Neural progenitor cell (in vitro differentiated cells): ENCODE data around the gene ZNF133. TPM values are rescaled to one million over a fixed set of nuclear protein-coding genes. Genes with fewer than 3 reads are reported as not detected.

Source experiments
- DNase-seq: peaks from one replicate; pipeline ENCODE4 v3.0.0-alpha.2; 2016; ENCODE audit warnings: low spot score
- H2AFZ ChIP-seq: fragments of 200-600 bp; sonication (generic); replicated peaks from 2 replicates; pipeline ENCODE4 v1.6.1; 2016; ENCODE audit warnings: antibody characterized with exemption
- H3F3A ChIP-seq: fragments of 200-600 bp; sonication (generic); 2 replicates; pipeline ENCODE4 v1.6.1; 2016; ENCODE audit warnings: antibody characterized with exemption, low read depth
- H3K27ac ChIP-seq: fragments of 200-600 bp; sonication (generic); 2 replicates; pipeline ENCODE4 v1.5.1; 2016; ENCODE audit warnings: mild to moderate bottlenecking
- H3K27me3 ChIP-seq: fragments of 200-600 bp; sonication (generic); 2 replicates; pipeline ENCODE4 v1.6.1; 2016; ENCODE audit warnings: mild to moderate bottlenecking, moderate library complexity
- H3K36me3 ChIP-seq: fragments of 200-600 bp; sonication (generic); 2 replicates; pipeline ENCODE4 v1.5.1; 2016
- H3K4me1 ChIP-seq: fragments of 200-600 bp; sonication (generic); 2 replicates; pipeline ENCODE4 v1.6.1; 2016; ENCODE audit warnings: mixed run types
- H3K4me2 ChIP-seq: fragments of 200-600 bp; sonication (generic); 2 replicates; pipeline ENCODE4 v1.6.1; 2016
- H3K4me3 ChIP-seq: fragments of 200-600 bp; sonication (generic); 2 replicates; pipeline ENCODE4 v1.5.1; 2016
- H3K79me2 ChIP-seq: fragments of 200-600 bp; sonication (generic); 2 replicates; pipeline ENCODE4 v1.6.1; 2016; ENCODE audit warnings: low read depth
- H3K9ac ChIP-seq: fragments of 200-600 bp; sonication (generic); 2 replicates; pipeline ENCODE4 v1.6.1; 2016
- H3K9me3 ChIP-seq: fragments of 200-600 bp; sonication (generic); 2 replicates; pipeline ENCODE4 v1.5.1; 2016; ENCODE audit warnings: low read depth
- H4K20me1 ChIP-seq: fragments of 200-600 bp; sonication (generic); 2 replicates; pipeline ENCODE4 v1.6.1; 2016; ENCODE audit warnings: low read depth
- H3K27ac Mint-ChIP-seq: 3 replicates; pipeline ENCODE4 v1.8.0; 2021; ENCODE audit warnings: mixed read lengths
- H3K27me3 Mint-ChIP-seq: 2 replicates; pipeline ENCODE4 v1.8.0; 2022; ENCODE audit warnings: low read depth, mild to moderate bottlenecking, inconsistent platforms, moderate library complexity, mixed read lengths; ENCODE audit not compliant: insufficient read depth
- H3K36me3 Mint-ChIP-seq: 3 replicates; pipeline ENCODE4 v1.8.0; 2021; ENCODE audit warnings: mixed read lengths
- H3K4me1 Mint-ChIP-seq: 3 replicates; pipeline ENCODE4 v1.8.0; 2021; ENCODE audit warnings: mixed read lengths
- H3K4me3 Mint-ChIP-seq: 3 replicates; pipeline ENCODE4 v1.8.0; 2021; ENCODE audit warnings: mild to moderate bottlenecking, moderate library complexity, mixed read lengths
- H3K9me3 Mint-ChIP-seq: 3 replicates; pipeline ENCODE4 v1.8.0; 2020; ENCODE audit warnings: mixed read lengths
- EZH2 ChIP-seq: fragments of 200-600 bp; sonication (generic); IDR thresholded peaks from 2 replicates; pipeline ENCODE4 v1.6.1; 2017; ENCODE audit warnings: antibody characterized with exemption, mild to moderate bottlenecking, moderate library complexity
- EZH2phosphoT487 ChIP-seq: fragments of 200-600 bp; sonication (generic); IDR thresholded peaks from 2 replicates; pipeline ENCODE4 v1.6.1; 2017; ENCODE audit warnings: antibody characterized with exemption
- total RNA-seq: library from RNA; depleted of rRNA; stranded (reverse); fragments of >200 nt; gene quantifications from 2 replicates; pipeline ENCODE4 v1.2.3, GENCODE V29; 2015; ENCODE audit warnings: low replicate concordance
- TF ChIP-seq, protein P1 (sequence below): fragments of 200-600 bp; sonication (generic); IDR thresholded peaks from 2 replicates; pipeline ENCODE4 v1.5.1; 2017; ENCODE audit warnings: antibody characterized with exemption, mild to moderate bottlenecking

ZNF133 gene
- total RNA-seq, 1 donor from 2014 or later: 24.8 TPM

DNA sequence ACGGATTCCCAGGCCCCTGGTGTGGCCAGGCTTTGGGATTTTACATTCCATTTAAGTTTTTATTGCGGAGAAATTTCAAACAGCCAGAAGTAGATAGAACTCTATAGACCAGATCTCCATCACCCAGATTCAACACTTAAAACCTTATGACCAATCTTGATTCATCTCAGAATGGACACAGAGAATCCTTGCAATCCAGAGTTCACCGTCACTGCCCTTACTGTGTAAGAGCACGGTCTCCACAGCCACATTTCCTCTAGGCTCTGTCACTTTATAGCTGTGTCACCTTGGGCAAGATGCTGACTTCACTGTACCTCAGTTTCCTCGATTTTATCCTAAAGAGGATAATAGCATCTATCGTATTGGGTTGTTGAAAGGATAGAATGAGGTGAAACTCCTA, 979 bp downstream of the ZNF133 start:
- peak overlapping the region; percentile 95 for H2AFZ ChIP-seq
- H3K27me3 ChIP-seq: peaks cover 6% of the 10 kb centered on the region
- peaks cover 14% of the 10 kb centered on the region for H3K9me3 ChIP-seq
- Mint-ChIP-seq H3K9me3 (peaks cover 28% of the 10 kb centered on the region), H3K36me3 (peaks cover 31% of the 10 kb centered on the region), H3K27ac (peak overlapping the region; percentile 50), H3K27me3 (peaks cover 5% of the 10 kb centered on the region), H3K4me1 (peaks cover 10% of the 10 kb centered on the region), H3K4me3 (peak overlapping the region; percentile 98)
- peak overlapping the region; percentile 65 for H3K4me3 ChIP-seq
- DNase-seq: no peak
- H4K20me1 ChIP-seq: no peaks in the 10 kb centered on the region
- no peaks in the 10 kb centered on the region for H3F3A ChIP-seq
- TF ChIP-seq, protein P1, sequence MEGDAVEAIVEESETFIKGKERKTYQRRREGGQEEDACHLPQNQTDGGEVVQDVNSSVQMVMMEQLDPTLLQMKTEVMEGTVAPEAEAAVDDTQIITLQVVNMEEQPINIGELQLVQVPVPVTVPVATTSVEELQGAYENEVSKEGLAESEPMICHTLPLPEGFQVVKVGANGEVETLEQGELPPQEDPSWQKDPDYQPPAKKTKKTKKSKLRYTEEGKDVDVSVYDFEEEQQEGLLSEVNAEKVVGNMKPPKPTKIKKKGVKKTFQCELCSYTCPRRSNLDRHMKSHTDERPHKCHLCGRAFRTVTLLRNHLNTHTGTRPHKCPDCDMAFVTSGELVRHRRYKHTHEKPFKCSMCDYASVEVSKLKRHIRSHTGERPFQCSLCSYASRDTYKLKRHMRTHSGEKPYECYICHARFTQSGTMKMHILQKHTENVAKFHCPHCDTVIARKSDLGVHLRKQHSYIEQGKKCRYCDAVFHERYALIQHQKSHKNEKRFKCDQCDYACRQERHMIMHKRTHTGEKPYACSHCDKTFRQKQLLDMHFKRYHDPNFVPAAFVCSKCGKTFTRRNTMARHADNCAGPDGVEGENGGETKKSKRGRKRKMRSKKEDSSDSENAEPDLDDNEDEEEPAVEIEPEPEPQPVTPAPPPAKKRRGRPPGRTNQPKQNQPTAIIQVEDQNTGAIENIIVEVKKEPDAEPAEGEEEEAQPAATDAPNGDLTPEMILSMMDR: no peak
- TF ChIP-seq EZH2phosphoT487 (no peak), EZH2 (no peak)
- peaks cover 38% of the 10 kb centered on the region for H3K79me2 ChIP-seq
- H3K4me2 ChIP-seq: peak overlapping the region; percentile 92
- no peaks in the 10 kb centered on the region for H3K36me3 ChIP-seq
- no peak overlapping the region for H3K27ac ChIP-seq
- peaks cover 10% of the 10 kb centered on the region for H3K4me1 ChIP-seq
- H3K9ac ChIP-seq: peak overlapping the region; percentile 58

DNA sequence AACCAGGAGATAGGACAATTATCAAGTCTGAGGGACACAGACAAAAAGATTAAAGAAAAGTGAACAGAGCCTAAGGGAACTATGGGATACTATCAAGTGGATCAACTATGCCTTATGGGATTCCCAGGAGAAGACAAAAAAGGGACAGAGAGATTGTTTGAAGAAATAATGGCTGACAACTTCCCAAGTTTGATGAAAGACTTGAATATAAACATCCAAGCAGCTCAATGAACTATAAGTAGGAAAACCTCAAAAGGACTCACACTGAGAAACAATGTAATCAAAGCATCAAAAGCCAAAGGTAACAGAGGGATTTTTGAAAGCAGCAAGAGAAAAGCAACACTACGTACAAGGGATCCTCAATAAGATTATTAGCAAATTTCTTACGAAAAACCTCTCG, 11.0 kb downstream of the ZNF133 start:
- H3K4me2 ChIP-seq: no peak overlapping the region
- Mint-ChIP-seq H3K27ac (no peak overlapping the region), H3K9me3 (peaks cover 52% of the 10 kb centered on the region), H3K4me1 (no peaks in the 10 kb centered on the region), H3K36me3 (peaks cover 51% of the 10 kb centered on the region), H3K4me3 (no peak overlapping the region), H3K27me3 (no peaks in the 10 kb centered on the region)
- H3K36me3 ChIP-seq: peaks cover 23% of the 10 kb centered on the region
- peaks cover 8% of the 10 kb centered on the region for H3F3A ChIP-seq
- no peak overlapping the region for H3K4me3 ChIP-seq
- no peaks in the 10 kb centered on the region for H4K20me1 ChIP-seq
- H2AFZ ChIP-seq: no peak overlapping the region
- DNase-seq: no peak
- peaks cover 22% of the 10 kb centered on the region for H3K9me3 ChIP-seq
- H3K9ac ChIP-seq: no peak overlapping the region
- H3K27ac ChIP-seq: no peak overlapping the region
- peaks cover 6% of the 10 kb centered on the region for H3K4me1 ChIP-seq
- TF ChIP-seq, protein P1: no peak
- H3K27me3 ChIP-seq: no peaks in the 10 kb centered on the region
- H3K79me2 ChIP-seq: peaks cover 7% of the 10 kb centered on the region

DNA sequence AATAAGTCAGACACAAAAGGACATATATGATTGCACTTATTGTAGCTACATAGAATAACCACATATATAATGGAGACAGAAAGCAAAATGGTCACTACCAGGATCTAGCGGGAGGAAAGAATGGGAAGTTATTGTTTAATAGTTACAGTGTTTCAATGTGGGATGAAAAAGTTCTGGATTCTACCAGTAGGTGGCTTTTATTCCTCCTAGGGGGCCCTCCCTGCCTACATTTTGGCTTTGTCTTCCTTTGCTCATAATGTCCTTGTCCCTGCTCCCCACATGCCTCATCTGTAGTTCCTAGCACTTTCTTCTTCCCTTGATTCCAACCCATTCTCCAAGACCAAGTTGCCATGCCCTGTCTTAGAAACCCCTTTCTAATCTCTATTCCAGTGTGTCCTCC, 16.3 kb downstream of the ZNF133 start:
- Histone ChIP-seq H3K36me3 (peaks cover 9% of the 10 kb centered on the region), H3K9ac (no peak overlapping the region), H3K27me3 (no peaks in the 10 kb centered on the region), H3K27ac (no peak overlapping the region), H3K9me3 (peaks cover 11% of the 10 kb centered on the region), H3K79me2 (no peaks in the 10 kb centered on the region), H4K20me1 (no peaks in the 10 kb centered on the region), H3K4me3 (no peak overlapping the region), H3K4me1 (no peaks in the 10 kb centered on the region), H2AFZ (no peak overlapping the region), H3K4me2 (no peak overlapping the region), H3F3A (no peaks in the 10 kb centered on the region)
- no peak for DNase-seq
- Mint-ChIP-seq H3K4me1 (no peaks in the 10 kb centered on the region), H3K9me3 (peaks cover 13% of the 10 kb centered on the region), H3K27me3 (no peaks in the 10 kb centered on the region), H3K36me3 (peaks cover 22% of the 10 kb centered on the region), H3K27ac (no peak overlapping the region), H3K4me3 (no peak overlapping the region)
- no peak for TF ChIP-seq EZH2
- TF ChIP-seq, protein P1: peak; percentile 41

DNA sequence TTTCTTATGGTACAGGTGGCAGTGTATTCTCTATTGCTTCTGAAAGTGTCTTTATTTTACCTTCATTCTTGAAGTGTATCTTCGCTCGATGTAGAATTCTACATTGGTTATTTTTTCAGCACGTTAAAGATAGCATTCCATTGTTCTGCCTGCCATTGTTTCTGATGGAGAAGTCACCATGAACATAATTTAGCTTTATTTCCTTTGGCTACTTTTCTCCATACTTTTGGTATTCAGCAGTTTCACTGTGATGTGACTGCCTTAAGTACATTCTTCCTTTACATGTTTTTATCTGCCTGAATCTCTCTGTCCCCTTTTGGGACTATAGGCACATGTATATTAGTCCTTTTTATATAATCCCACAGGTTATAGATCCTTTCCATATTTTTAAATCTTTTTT, 19.0 kb downstream of the ZNF133 start:
- Mint-ChIP-seq H3K36me3 (peaks cover 11% of the 10 kb centered on the region), H3K27me3 (no peaks in the 10 kb centered on the region), H3K9me3 (peaks cover 3% of the 10 kb centered on the region), H3K27ac (no peak overlapping the region), H3K4me1 (no peaks in the 10 kb centered on the region), H3K4me3 (no peak overlapping the region)
- no peak for DNase-seq
- Histone ChIP-seq H3K27me3 (no peaks in the 10 kb centered on the region), H3K79me2 (no peaks in the 10 kb centered on the region), H3K36me3 (no peaks in the 10 kb centered on the region), H2AFZ (no peak overlapping the region), H3K9ac (no peak overlapping the region), H3K9me3 (no peaks in the 10 kb centered on the region), H3F3A (no peaks in the 10 kb centered on the region), H3K4me2 (no peak overlapping the region), H3K4me1 (no peaks in the 10 kb centered on the region), H3K4me3 (no peak overlapping the region), H3K27ac (no peak overlapping the region), H4K20me1 (no peaks in the 10 kb centered on the region)
- TF ChIP-seq, protein P1: no peak
- TF ChIP-seq EZH2 (no peak), EZH2phosphoT487 (no peak)
